Measurements from ENCODE around the gene ZCCHC4.

DNA sequence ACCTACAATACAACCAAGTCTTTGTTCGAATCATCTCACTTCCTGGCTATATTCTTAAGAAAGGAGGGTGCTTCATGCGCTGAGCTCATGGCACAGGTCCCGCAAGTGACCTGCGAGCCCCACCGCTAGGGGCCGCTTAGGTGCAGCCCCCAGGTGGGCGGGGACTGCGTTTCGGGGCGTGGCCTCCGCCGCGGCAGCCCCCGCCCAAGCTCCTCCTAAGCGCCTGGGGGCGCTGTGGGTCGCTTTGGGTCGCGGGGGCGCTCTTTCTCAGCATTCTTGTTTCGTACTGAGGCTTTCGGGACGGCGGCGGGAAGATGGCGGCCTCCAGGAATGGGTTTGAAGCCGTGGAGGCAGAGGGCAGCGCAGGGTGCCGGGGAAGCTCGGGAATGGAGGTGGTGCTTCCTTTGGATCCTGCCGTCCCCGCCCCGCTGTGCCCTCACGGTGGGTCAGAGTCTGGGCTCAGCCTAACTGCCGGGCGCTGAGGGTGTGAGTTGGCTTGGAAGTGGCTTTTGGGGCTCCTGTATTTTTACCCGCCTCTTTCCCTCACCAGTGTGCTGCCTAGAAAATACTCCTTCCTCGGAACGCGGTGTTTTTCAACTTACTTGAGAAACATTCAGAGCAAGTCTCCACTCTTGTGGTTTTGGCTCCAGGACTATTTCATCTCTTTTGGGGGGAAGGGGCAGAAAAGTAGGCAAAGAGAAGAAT, at the start of gene ZCCHC4:
- TF ChIP-seq, protein P1, sequence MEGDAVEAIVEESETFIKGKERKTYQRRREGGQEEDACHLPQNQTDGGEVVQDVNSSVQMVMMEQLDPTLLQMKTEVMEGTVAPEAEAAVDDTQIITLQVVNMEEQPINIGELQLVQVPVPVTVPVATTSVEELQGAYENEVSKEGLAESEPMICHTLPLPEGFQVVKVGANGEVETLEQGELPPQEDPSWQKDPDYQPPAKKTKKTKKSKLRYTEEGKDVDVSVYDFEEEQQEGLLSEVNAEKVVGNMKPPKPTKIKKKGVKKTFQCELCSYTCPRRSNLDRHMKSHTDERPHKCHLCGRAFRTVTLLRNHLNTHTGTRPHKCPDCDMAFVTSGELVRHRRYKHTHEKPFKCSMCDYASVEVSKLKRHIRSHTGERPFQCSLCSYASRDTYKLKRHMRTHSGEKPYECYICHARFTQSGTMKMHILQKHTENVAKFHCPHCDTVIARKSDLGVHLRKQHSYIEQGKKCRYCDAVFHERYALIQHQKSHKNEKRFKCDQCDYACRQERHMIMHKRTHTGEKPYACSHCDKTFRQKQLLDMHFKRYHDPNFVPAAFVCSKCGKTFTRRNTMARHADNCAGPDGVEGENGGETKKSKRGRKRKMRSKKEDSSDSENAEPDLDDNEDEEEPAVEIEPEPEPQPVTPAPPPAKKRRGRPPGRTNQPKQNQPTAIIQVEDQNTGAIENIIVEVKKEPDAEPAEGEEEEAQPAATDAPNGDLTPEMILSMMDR (IDR thresholded peaks at IDR 0.05), result peak; percentile 94 to 99 (median 96)
- TF ChIP-seq POLR2A (IDR thresholded peaks at IDR 0.05), result peak in 2 of 4 donors; percentile 41 to 64
- no peak for TF ChIP-seq EP300 (IDR thresholded peaks at IDR 0.05)
